Left ventricle myocardium inferior (tissue), 1 donor: ENCODE data around the gene STAMBP. TPM values are rescaled to one million over a fixed set of nuclear protein-coding genes. Genes with fewer than 3 reads are reported as not detected.
"Not testable (repeated sequence)": the region's sequence is repeated elsewhere in the genome, so short reads cannot be mapped to it uniquely, and the experiment has no call there.

Experiments
- DNase-seq: peaks from one replicate; pipeline ENCODE4 v3.0.0-alpha.2; 2020
- H3K27ac ChIP-seq: fragments of 200-600 bp; replicated peaks from 2 replicates; pipeline ENCODE4 v1.8.0; 2021
- H3K27me3 ChIP-seq: fragments of 200-600 bp; 2 replicates; pipeline ENCODE4 v1.8.0; 2021; ENCODE audit warnings: low read depth
- H3K36me3 ChIP-seq: fragments of 200-600 bp; 2 replicates; pipeline ENCODE4 v1.8.0; 2021
- H3K4me1 ChIP-seq: fragments of 200-600 bp; 2 replicates; pipeline ENCODE4 v1.8.0; 2021
- H3K4me3 ChIP-seq: fragments of 200-600 bp; 2 replicates; pipeline ENCODE4 v1.8.0; 2021; ENCODE audit warnings: mild to moderate bottlenecking, moderate library complexity
- H3K9me3 ChIP-seq: fragments of 200-600 bp; replicated peaks from 2 replicates; pipeline ENCODE4 v1.8.0; 2021
- CTCF ChIP-seq: fragments of 200-600 bp; IDR thresholded peaks from 2 replicates; pipeline ENCODE4 v1.8.0; 2021; ENCODE audit warnings: antibody characterized with exemption, mild to moderate bottlenecking, borderline replicate concordance
- intact Hi-C: fragments of 100-400 bp; cut with micrococcal nuclease; formaldehyde crosslinking; loops from one replicate; pipeline ENCODE4 v1.11.0; 2022
- total RNA-seq: library from RNA; stranded (reverse); fragmentation: NEBNext Ultra II Directional; extraction: Animal tissue kit (Norgen Biotek cat#: 25700); gene quantifications from one replicate; pipeline ENCODE4 v1.2.1, GENCODE V29; 2021
- donor health status: DM: no; HTN: yes; CAD: no; lungs with severe emphysema.

STAMBP gene
- total RNA-seq, 1 donor from 2014 or later: 35.5 TPM

GRCh38 chr2:73885406-73885805 is 56.6 kb downstream of the STAMBP start:
- Histone ChIP-seq H3K4me1 (no peaks in the 10 kb centered on the region), H3K36me3 (no peaks in the 10 kb centered on the region), H3K27me3 (peaks cover 11% of the 10 kb centered on the region), H3K9me3 (no peaks in the 10 kb centered on the region), H3K4me3 (no peak overlapping the region), H3K27ac (no peak overlapping the region)
- DNase-seq: no peak
- no peak for TF ChIP-seq CTCF
- intact Hi-C loops: no loop called here

GRCh38 chr2:73886357-73886756 is 57.6 kb downstream of the STAMBP start:
- H3K9me3 ChIP-seq: no peaks in the 10 kb centered on the region
- H3K27ac ChIP-seq: no peak overlapping the region
- peaks cover 16% of the 10 kb centered on the region for H3K27me3 ChIP-seq
- H3K4me1 ChIP-seq: no peaks in the 10 kb centered on the region
- intact Hi-C loops: no loop called here
- H3K4me3 ChIP-seq: no peak overlapping the region
- no peak for DNase-seq
- no peak for TF ChIP-seq CTCF
- H3K36me3 ChIP-seq: no peaks in the 10 kb centered on the region

GRCh38 chr2:73887596-73888353 is 59.0 kb downstream of the STAMBP start:
- intact Hi-C loops, H3K4me1 ChIP-seq, H3K36me3 ChIP-seq, DNase-seq, H3K27ac ChIP-seq, H3K9me3 ChIP-seq, H3K4me3 ChIP-seq: not testable (repeated sequence)
- H3K27me3 ChIP-seq: peaks cover 18% of the 10 kb centered on the region

GRCh38 chr2:73888388-73888787 is 59.6 kb downstream of the STAMBP start:
- Histone ChIP-seq H3K4me3 (no peak overlapping the region), H3K27ac (no peak overlapping the region), H3K36me3 (no peaks in the 10 kb centered on the region), H3K27me3 (peaks cover 13% of the 10 kb centered on the region), H3K4me1 (no peaks in the 10 kb centered on the region), H3K9me3 (no peaks in the 10 kb centered on the region)
- TF ChIP-seq CTCF: no peak
- intact Hi-C loops: no loop called here
- no peak for DNase-seq

- DNase-seq: no peak
- Histone ChIP-seq H3K36me3 (no peaks in the 10 kb centered on the region), H3K9me3 (no peaks in the 10 kb centered on the region), H3K27me3 (peaks cover 13% of the 10 kb centered on the region), H3K4me3 (no peak overlapping the region), H3K27ac (no peak overlapping the region), H3K4me1 (no peaks in the 10 kb centered on the region)
- intact Hi-C loops: no loop called here
- TF ChIP-seq CTCF: no peak
Measured at GRCh38 chr2:73889206-73889605, 60.4 kb downstream of the STAMBP start.

- Histone ChIP-seq H3K4me3 (no peak overlapping the region), H3K4me1 (no peaks in the 10 kb centered on the region), H3K27me3 (peaks cover 13% of the 10 kb centered on the region), H3K9me3 (no peaks in the 10 kb centered on the region), H3K27ac (no peak overlapping the region), H3K36me3 (no peaks in the 10 kb centered on the region)
- TF ChIP-seq CTCF: no peak
- intact Hi-C loops: no loop called here
- no peak for DNase-seq
Measured at GRCh38 chr2:73890301-73891092, 61.7 kb downstream of the STAMBP start.
